Keratinocyte (primary cell): ENCODE measurements around the gene OTOG. TPM values are rescaled to one million over a fixed set of nuclear protein-coding genes. Genes with fewer than 3 reads are reported as not detected.

ENCODE experiments used
- DNase-seq: peaks from one replicate; pipeline ENCODE4 v3.0.0-alpha.2; 2011; ENCODE audit warnings: low read depth, missing footprints, low spot score
- FAIRE-seq: peaks from 2 replicates; lab custom pipeline; 2011; peaks lifted over from hg19 to GRCh38; lab: Jason Lieb, UNC
- H2AFZ ChIP-seq: 2 replicates; pipeline ENCODE4 v1.6.0; 2012; ENCODE audit warnings: low read length, control low read depth, inconsistent platforms; ENCODE audit not compliant: control insufficient read depth
- H3K27ac ChIP-seq: 2 replicates; pipeline ENCODE4 v1.5.1; 2011; ENCODE audit warnings: low read length; ENCODE audit not compliant: control insufficient read depth, insufficient read depth
- H3K27me3 ChIP-seq: 3 replicates; pipeline ENCODE4 v1.6.0; 2011; ENCODE audit warnings: low read length; ENCODE audit not compliant: control insufficient read depth, insufficient read depth; ENCODE audit errors: extremely low read depth
- H3K36me3 ChIP-seq, 2 experiments: 2 replicates in 1 of 2; 3 replicates in 1 of 2; pipeline ENCODE4 v1.5.1; 2011; ENCODE audit warnings: low read length in 2 of 2, mild to moderate bottlenecking in 1 of 2; ENCODE audit not compliant: control insufficient read depth in 2 of 2, insufficient read depth in 2 of 2; ENCODE audit errors: extremely low read depth in 1 of 2
- H3K4me1 ChIP-seq: 3 replicates; pipeline ENCODE4 v1.5.1; 2011; ENCODE audit warnings: low read length; ENCODE audit not compliant: control insufficient read depth, insufficient read depth; ENCODE audit errors: extremely low read depth
- H3K4me2 ChIP-seq: 3 replicates; pipeline ENCODE4 v1.6.0; 2011; ENCODE audit warnings: low read depth, low read length; ENCODE audit not compliant: control insufficient read depth, insufficient read depth; ENCODE audit errors: extremely low read depth
- H3K4me3 ChIP-seq, 3 experiments: fragments of 200-600 bp in 1 of 3; sonication (generic) in 1 of 3; 2 replicates in 2 of 3; 3 replicates in 1 of 3; pipeline ENCODE4 v1.5.1; 2011 to 2016; ENCODE audit warnings: low read length in 3 of 3, mild to moderate bottlenecking in 3 of 3, control low read depth in 2 of 3, inconsistent platforms in 1 of 3, low read depth in 1 of 3, mixed read lengths in 1 of 3, mixed run types in 1 of 3, moderate library complexity in 1 of 3; ENCODE audit not compliant: control insufficient read depth in 2 of 3, insufficient read depth in 2 of 3; ENCODE audit errors: extremely low read depth in 1 of 3
- H3K79me2 ChIP-seq: 2 replicates; pipeline ENCODE4 v1.6.0; 2012; ENCODE audit warnings: low read length; ENCODE audit not compliant: control insufficient read depth, insufficient read depth
- H3K9ac ChIP-seq: 3 replicates; pipeline ENCODE4 v1.6.0; 2011; ENCODE audit warnings: low read length; ENCODE audit not compliant: control insufficient read depth, insufficient read depth; ENCODE audit errors: extremely low read depth
- H3K9me1 ChIP-seq: 3 replicates; pipeline ENCODE4 v1.6.0; 2011; ENCODE audit warnings: low read length; ENCODE audit not compliant: control insufficient read depth, insufficient read depth; ENCODE audit errors: extremely low read depth
- H3K9me3 ChIP-seq: 2 replicates; pipeline ENCODE4 v1.5.1; 2012; ENCODE audit warnings: low read depth, low read length; ENCODE audit not compliant: control insufficient read depth
- H4K20me1 ChIP-seq: 3 replicates; pipeline ENCODE4 v1.6.0; 2011; ENCODE audit warnings: low read length; ENCODE audit not compliant: control insufficient read depth, insufficient read depth; ENCODE audit errors: extremely low read depth
- EZH2 ChIP-seq: IDR thresholded peaks from one replicate; pipeline ENCODE4 v1.6.1; 2012; ENCODE audit warnings: inconsistent platforms, mild to moderate bottlenecking, low read length, moderate library complexity
- dilution Hi-C: fragments of 300-500 bp; cut with MboI; formaldehyde crosslinking; loops from one replicate; pipeline ENCODE4 v1.7.0; 2020; ENCODE audit warnings: low sequenced_read_pairs; ENCODE audit not compliant: extremely low pct_ligation_motif_present
- polyA plus RNA-seq, 5 experiments: library from polyadenylated mRNA; depleted of rRNA in 3 of 5; stranded (reverse) in 3 of 5; stranded (forward) in 1 of 5; unstranded in 1 of 5; fragments of >200 nt; gene quantifications; 1 replicate in 1 of 5; 2 replicates in 3 of 5; 3 replicates in 1 of 5; pipeline versions ENCODE4 v1.2.1 to v1.2.3, GENCODE V29; 2011 to 2012; ENCODE audit warnings: missing spikeins in 2 of 5, low read depth in 1 of 5, low replicate concordance in 1 of 5
- TF ChIP-seq, protein P1 (sequence below), 3 experiments: IDR thresholded peaks in 1 of 3; conservative IDR thresholded peaks in 1 of 3; optimal IDR thresholded peaks in 1 of 3; 2 replicates in 2 of 3; 3 replicates in 1 of 3; pipeline versions ENCODE3 to v1.5.1; 2011; ENCODE audit warnings: low read length in 3 of 3, mild to moderate bottlenecking in 3 of 3, moderate library complexity in 2 of 3, control low read depth in 1 of 3, inconsistent platforms in 1 of 3; ENCODE audit not compliant: insufficient read depth in 2 of 3; ENCODE audit errors: extremely low read depth in 1 of 3

The OTOG gene
- polyA plus RNA-seq, 1 donor (not counting 4 experiments of a cell fraction or from before 2014, with no cell fraction given), result not detected

DNA sequence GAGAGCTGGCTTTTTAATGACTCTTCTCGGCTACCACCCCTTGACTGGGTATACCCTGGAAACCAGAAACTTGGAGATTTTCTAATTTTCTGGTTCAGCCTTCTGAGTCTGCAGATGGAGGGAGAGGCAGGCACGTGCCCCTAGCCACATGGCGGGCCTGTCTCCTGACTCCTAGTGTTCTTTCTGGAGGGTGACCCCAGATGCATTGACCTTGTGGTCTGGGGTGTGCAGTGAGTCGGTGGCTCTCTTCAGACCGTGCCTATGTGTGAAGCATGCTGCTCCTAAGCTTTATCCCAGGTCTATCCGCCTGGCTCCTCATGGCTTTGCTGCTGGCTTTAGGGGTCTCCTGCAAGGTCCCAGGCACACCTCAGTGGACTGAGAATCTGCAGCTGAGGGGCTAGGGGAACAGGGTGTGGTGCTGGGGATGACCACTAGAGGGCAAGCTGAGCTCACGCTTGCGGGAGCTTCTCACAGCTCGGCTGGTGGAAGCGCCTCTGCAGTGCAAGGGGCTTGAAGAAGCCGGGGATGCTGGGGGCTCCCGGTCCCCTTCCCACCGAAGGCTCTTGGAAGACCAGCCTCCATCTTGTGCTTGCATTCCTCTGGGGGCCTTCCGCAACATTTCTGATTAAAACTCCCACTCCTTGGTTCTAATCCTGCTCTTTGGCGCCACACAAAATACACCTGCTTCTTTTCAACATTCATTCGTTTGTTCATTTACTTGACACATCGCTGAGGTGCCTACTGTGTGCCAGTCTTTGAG, 51.8 kb downstream of the OTOG start:
- no peak overlapping the region for H3K9ac ChIP-seq
- dilution Hi-C loops, result no loop called here
- no peaks in the 10 kb centered on the region for H3K9me1 ChIP-seq
- H3K36me3 ChIP-seq, result no peaks in the 10 kb centered on the region
- DNase-seq (no peak), FAIRE-seq (peak; percentile 43)
- H3K27ac ChIP-seq, result no peak overlapping the region
- H3K4me2 ChIP-seq, result no peak overlapping the region
- no peak overlapping the region for H2AFZ ChIP-seq
- TF ChIP-seq EZH2, result no peak
- TF ChIP-seq, protein P1, sequence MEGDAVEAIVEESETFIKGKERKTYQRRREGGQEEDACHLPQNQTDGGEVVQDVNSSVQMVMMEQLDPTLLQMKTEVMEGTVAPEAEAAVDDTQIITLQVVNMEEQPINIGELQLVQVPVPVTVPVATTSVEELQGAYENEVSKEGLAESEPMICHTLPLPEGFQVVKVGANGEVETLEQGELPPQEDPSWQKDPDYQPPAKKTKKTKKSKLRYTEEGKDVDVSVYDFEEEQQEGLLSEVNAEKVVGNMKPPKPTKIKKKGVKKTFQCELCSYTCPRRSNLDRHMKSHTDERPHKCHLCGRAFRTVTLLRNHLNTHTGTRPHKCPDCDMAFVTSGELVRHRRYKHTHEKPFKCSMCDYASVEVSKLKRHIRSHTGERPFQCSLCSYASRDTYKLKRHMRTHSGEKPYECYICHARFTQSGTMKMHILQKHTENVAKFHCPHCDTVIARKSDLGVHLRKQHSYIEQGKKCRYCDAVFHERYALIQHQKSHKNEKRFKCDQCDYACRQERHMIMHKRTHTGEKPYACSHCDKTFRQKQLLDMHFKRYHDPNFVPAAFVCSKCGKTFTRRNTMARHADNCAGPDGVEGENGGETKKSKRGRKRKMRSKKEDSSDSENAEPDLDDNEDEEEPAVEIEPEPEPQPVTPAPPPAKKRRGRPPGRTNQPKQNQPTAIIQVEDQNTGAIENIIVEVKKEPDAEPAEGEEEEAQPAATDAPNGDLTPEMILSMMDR (optimal IDR thresholded peaks at IDR 0.05 in 1 of 3, IDR thresholded peaks at IDR 0.05 in 1 of 3, conservative IDR thresholded peaks at IDR 0.05 in 1 of 3; ENCODE audit: extremely low read depth in 1 of 3, insufficient read depth in 2 of 3, low read length in 3 of 3), result peak; percentile 90 to 98 (median 96)
- no peaks in the 10 kb centered on the region for H3K4me1 ChIP-seq
- H4K20me1 ChIP-seq, result peaks cover 4% of the 10 kb centered on the region
- H3K27me3 ChIP-seq, result no peaks in the 10 kb centered on the region
- H3K4me3 ChIP-seq, result no peak overlapping the region
- no peaks in the 10 kb centered on the region for H3K9me3 ChIP-seq
- no peaks in the 10 kb centered on the region for H3K79me2 ChIP-seq

DNA sequence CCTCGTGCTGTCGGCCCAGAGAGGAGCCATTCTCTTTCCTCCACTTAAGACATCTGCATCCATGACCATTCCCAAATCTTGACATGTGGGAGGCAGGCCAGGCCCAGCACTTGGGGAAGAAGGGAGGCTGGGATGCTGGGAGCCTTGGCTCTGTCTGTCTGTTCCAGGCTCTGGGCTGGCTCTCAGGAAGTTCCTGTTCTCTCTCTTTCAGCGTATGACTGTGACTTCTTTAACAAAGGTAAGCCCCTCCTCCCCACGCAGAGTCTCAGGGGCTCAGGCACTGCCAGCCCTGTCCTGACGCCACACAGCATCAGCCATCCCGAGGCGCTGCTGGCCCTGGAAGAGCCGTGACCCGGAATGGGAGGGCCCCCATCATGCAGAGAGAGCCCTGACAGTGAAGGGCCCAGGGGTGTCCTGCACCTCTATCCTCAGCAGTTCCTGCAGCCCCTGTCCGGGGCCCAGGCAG, 52.4 kb downstream of the OTOG start:
- DNase-seq (no peak), FAIRE-seq (no peak)
- Histone ChIP-seq H3K9me1 (no peaks in the 10 kb centered on the region), H3K27me3 (no peaks in the 10 kb centered on the region), H3K9ac (no peak overlapping the region), H3K4me3 (no peak overlapping the region), H3K4me2 (no peak overlapping the region), H4K20me1 (peaks cover 4% of the 10 kb centered on the region), H3K4me1 (no peaks in the 10 kb centered on the region), H3K79me2 (no peaks in the 10 kb centered on the region), H3K9me3 (no peaks in the 10 kb centered on the region), H3K36me3 (no peaks in the 10 kb centered on the region), H2AFZ (no peak overlapping the region), H3K27ac (no peak overlapping the region)
- dilution Hi-C loops, result no loop called here
- TF ChIP-seq, protein P1 (optimal IDR thresholded peaks at IDR 0.05 in 1 of 3, IDR thresholded peaks at IDR 0.05 in 1 of 3, conservative IDR thresholded peaks at IDR 0.05 in 1 of 3; ENCODE audit: extremely low read depth in 1 of 3, insufficient read depth in 2 of 3, low read length in 3 of 3), result no peak
- TF ChIP-seq EZH2, result no peak
